Kidney tubule cell (primary cell): ENCODE results near the gene HFE.
A peak's percentile ranks its signal among the peaks of the same experiment; 100 is the strongest.
"Not testable (repeated sequence)": the region's sequence is repeated elsewhere in the genome, so short reads cannot be mapped to it uniquely, and the experiment has no call there.

Experiments used
- DNase-seq: peaks from one replicate; pipeline ENCODE4 v3.0.0-alpha.2; 2018; ENCODE audit warnings: low spot score

HFE gene

DNA sequence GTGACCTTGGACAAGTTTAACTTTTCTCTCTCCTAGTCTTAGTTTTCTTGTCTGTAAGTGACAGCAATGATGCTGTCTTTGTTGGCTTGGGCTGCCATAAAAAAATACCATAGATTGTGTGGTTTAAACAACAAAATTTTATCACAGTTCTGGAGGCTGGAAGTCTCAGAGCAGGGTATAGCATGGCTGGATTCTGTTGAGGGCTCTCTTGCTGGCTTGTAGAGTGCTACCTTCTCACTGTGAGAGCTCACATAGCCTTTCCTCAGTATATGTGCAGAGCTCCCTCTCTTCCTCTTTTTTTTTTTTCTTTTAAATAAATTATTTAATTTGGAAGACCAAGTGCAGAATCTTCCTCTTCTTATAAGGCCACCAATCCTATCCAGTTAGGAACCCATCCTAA is 26.3 kb downstream of the HFE start:
- no peak for DNase-seq

DNA sequence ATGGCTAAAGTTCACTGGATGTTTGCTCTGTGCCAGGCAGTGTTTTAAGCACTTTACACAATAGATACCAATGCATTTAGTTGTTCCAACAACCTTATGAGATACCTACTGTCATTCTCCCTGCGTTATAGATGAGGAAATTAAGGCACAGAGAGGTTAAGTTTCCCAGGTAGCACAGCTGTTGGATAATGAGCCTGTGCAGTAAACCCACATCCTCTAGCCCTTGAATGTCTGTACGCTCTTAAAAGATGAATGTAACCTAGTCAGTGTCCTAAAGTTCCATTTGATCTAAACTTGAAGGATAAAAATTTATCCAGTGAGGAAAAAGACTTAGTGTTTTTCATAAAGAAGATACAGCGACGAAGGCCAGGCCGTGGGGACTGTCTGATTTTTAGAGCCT is 28.0 kb downstream of the HFE start:
- DNase-seq: no peak

GRCh38 chr6:26116267-26116666 is 29.0 kb downstream of the HFE start:
- DNase-seq: no peak

- DNase-seq: peak; percentile 81
Measured at GRCh38 chr6:26118999-26119398, 31.8 kb downstream of the HFE start.

GRCh38 chr6:26120115-26120514 is 32.9 kb downstream of the HFE start:
- DNase-seq: not testable (repeated sequence)

- DNase-seq: no peak
Measured at GRCh38 chr6:26120807-26121140, 33.5 kb downstream of the HFE start.

DNA sequence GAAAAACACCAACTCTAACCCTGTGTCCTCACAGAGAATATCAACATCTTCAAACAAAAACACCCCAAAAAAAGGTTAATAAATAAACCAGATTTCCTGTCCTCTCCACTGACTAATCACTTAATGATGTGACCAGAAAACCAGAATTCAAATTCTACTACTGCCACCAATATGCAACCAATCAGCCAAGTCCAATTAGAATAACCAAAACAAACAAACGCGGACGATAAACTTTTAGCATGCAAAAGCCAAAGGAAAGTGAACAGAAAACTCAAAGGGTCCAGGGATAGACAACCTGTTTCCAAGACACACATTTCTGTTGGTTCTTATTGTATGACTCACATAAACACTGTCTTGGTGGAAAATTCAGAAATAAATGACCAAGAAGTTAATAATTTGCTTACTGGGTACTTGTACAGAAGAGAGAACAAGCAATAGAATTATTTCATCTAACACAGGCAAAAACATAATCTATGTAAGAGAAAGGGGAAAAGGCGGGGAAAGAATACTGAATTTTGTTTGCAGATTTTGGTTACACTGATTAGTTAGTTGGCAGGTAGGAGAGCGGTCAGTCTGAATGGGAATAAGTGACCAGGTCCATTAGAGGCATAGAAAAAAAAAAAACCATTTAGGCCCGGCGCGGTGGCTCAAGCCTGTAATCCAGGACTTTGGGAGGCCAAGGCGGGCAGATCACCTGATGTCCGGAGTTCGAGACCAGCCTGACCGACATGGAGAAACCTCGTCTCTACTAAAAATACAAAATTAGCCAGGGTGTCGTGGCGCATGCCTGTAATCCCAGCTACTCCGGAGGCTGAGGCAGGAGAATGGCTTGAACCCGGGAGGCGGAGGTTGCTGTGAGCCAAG is 34.1 kb downstream of the HFE start:
- DNase-seq: peak; percentile 96

- DNase-seq: no peak
Measured at GRCh38 chr6:26122005-26122388, 34.8 kb downstream of the HFE start.

DNA sequence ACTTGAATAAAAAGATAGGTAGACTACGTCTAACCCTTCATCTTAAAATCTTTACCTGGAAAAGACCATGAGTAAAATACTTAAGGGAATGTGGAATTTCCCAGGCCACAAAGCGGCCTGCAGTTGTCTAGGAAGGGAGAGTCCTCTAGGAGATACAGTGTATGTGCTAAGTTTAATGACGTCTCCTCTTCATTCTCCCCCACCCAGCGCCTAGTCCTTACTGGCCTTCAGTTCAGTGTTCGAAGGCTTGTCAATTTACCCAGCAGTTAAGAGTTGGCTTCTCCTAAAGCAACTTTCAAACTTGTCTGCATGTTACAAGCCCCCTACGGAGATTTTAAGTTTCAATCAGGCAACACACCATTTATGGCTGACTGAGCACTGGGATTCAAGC is 35.2 kb downstream of the HFE start:
- peak; percentile 61 for DNase-seq

GRCh38 chr6:26122793-26123674 is 35.8 kb downstream of the HFE start:
- peak; percentile 100 for DNase-seq

DNA sequence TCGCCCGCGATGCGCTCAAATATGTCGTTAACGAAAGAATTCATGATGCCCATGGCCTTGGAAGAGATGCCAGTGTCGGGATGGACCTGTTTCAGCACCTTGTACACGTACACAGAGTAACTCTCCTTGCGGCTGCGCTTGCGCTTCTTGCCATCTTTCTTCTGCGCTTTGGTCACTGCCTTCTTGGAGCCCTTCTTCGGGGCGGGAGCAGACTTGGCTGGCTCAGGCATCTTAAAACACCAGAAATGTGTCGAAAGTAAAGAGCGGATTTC is 36.4 kb downstream of the HFE start:
- no peak for DNase-seq

- peak; percentile 100 for DNase-seq
Measured at GRCh38 chr6:26123947-26124780, 36.9 kb downstream of the HFE start.

- peak; percentile 60 for DNase-seq
Measured at GRCh38 chr6:26124781-26125685, 37.8 kb downstream of the HFE start.

DNA sequence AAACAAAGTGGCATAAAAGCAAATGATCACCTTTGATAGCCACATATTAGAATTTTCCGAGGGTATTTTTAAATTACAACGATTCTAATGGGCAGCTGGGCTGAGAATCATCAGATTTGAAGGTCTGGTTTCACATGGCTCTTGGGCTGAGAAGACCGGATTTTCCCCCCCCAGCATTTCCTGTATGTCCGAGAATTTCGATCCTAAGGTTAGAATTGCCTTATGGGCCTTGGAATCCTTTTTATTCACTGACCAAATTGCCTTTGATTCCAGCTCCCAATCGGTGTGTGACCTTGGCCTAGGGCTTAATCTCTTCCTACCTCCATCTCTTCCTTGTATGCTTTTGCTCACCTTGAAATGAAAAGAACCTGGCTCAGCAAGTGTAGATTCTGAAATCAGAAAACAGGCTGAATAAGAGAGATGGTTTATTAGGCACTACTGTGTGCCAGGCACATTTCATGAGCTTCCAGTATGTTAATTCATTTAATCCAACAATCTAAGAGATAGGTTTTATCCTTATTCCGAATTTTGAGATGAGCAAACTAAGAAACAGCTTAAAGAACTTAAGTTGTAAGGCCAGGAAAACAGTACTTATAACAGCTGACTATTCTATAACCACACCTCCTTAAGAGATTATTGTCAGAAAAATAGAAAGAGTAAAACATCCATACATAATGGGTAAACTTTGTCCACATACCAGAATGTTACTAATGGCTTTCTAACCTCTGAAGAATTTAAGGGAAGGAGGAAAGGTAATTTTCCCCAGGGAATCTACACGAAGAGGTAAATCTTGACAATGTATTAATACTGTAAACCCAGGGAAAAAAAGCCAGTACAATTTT is 39.4 kb downstream of the HFE start:
- DNase-seq: peak; percentile 40

DNA sequence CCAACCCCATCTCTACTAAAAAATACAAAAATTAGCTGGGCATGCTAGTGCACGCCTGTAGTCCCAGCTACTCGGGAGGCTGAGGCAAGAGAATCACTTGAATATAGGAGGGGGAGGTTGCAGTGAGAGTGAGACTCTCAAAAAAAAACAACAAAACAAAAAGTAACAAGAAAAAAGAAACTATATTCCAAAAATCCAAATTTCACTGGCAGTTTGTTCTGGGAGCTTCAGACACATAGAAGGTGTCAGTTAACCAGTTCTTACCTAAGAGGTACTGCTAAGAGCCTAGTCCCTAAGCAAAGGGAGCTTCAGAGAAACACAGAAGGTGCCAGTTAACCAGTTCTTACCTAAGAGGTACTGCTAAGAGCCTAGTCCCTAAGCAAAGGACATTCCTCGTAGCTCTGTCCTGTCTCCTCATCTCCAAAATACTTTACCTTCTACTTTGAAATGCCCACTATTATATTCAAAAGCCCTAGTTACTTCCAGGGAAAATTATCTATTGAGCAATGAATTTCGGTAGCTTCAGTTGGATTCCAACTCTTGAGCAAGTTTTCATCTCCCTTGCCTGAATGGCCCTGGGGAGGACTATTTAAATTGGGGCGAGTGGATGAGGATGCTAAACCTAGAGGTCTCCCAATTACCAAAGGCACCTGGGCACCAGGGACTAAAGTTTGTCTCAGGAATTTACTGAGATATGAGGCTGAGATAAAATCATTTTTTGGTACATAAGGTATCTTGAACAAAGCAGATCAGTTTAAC is 41.0 kb downstream of the HFE start:
- DNase-seq: no peak

- DNase-seq: no peak
Measured at GRCh38 chr6:26129656-26130055, 42.4 kb downstream of the HFE start.

- no peak for DNase-seq
Measured at GRCh38 chr6:26130581-26131249, 43.5 kb downstream of the HFE start.

DNA sequence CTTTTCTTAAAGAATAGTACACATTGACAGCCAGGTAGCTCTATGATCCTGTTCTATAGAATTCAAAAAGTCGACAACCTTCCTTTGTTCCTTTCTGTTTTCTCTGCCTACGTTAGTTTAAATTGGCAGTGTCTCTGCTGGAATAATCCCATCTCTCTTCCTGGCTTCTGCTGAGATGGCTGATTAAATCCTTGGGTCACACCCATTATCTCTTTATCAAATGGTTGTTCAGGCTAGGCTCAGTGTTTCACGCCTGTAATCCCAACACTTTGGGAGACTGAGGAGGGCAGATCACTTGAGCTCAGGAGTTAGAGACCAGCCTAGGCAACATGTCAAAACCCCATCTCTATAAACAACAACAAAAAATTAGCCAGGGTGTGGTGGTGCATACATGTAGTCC is 44.4 kb downstream of the HFE start:
- no peak for DNase-seq

DNA sequence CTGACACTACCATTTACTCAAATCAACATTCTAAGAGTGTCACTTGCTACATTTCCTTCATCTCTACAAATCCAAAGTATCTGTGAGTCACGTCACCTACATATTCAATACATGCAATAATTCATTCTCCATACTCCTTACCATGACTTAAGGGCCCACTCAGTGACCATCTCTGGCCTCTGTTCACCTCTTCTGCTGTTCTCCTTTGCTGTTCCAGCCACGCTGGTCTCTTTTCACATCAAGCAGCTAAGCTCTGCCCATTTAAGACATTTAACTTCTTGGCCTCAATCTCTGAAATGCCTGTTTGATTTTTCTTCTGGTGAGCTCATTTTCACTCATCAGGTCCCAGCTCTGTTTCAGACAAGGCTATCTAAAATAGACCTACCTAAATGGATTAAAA is 46.5 kb downstream of the HFE start:
- no peak for DNase-seq
